Skeletal muscle tissue (tissue), 5 donors: ENCODE measurements around the gene TBR1. TPM values are rescaled to one million over a fixed set of nuclear protein-coding genes. Genes with fewer than 3 reads are reported as not detected.

ENCODE experiments used
- H3K27ac ChIP-seq: one replicate; pipeline ENCODE4 v1.7.0; 2013; ENCODE audit warnings: mild to moderate bottlenecking, low read depth, low read length, inconsistent platforms
- H3K27me3 ChIP-seq, 3 donors: one replicate each; pipeline ENCODE4 v1.7.0; 2013; ENCODE audit warnings: low read length in 3 of 3; ENCODE audit not compliant: control insufficient read depth in 3 of 3, insufficient read depth in 3 of 3
- H3K36me3 ChIP-seq, 3 donors: one replicate each; pipeline ENCODE4 v1.7.0; 2013; ENCODE audit warnings: low read length in 3 of 3; ENCODE audit not compliant: control insufficient read depth in 3 of 3, insufficient read depth in 3 of 3
- H3K4me1 ChIP-seq, 3 donors: one replicate each; pipeline ENCODE4 v1.7.0; 2013; ENCODE audit warnings: low read length in 3 of 3, mild to moderate bottlenecking in 3 of 3; ENCODE audit not compliant: control insufficient read depth in 3 of 3, insufficient read depth in 3 of 3
- H3K4me3 ChIP-seq, 3 donors: one replicate each; pipeline ENCODE4 v1.7.0; 2013; ENCODE audit warnings: low read length in 3 of 3
- H3K9ac ChIP-seq, 3 donors: one replicate each; pipeline ENCODE4 v1.7.0; 2013; ENCODE audit warnings: low read length in 3 of 3, mild to moderate bottlenecking in 3 of 3, moderate library complexity in 2 of 3, low read depth in 1 of 3
- H3K9me3 ChIP-seq, 3 donors: one replicate each; pipeline ENCODE4 v1.7.0; 2013; ENCODE audit warnings: low read length in 3 of 3; ENCODE audit not compliant: control insufficient read depth in 3 of 3
- small RNA-seq: library from RNA; depleted of rRNA; stranded (forward); fragments of <200 nt; gene quantifications from one replicate; pipeline ENCODE3, GENCODE V24; 2014
- total RNA-seq: library from RNA; depleted of rRNA; stranded (reverse); fragments of >200 nt; gene quantifications from one replicate; pipeline ENCODE4 v1.2.3, GENCODE V29; 2014
- donor health status: Osteomylitis.

TBR1 gene
- total RNA-seq, 1 donor from 2014 or later, result not detected

DNA sequence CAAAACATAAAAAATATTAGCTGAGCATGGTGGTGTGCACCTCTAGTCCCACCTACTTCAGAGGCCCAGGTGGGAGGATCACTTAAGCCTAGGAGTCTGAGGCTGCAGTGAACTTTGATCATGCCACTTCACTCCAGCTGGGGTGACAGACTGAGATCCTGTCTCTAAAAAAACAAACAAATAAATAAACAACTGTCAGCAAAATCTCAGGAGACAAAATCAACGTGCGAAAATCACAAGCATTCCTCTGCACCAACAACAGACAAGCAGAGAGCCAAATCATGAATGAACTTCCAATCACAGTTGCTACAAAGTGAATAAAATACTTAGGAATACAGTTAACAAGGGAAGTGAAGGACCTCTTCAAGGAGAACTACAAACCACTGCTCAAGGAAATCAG is 58.8 kb downstream of the TBR1 start:
- Histone ChIP-seq H3K4me3 (no peak overlapping the region), H3K27me3 (peaks cover 0 to 3% (median 0%) of the 10 kb centered on the region in 3 donors), H3K36me3 (no peaks in the 10 kb centered on the region), H3K9ac (no peak overlapping the region), H3K4me1 (no peaks in the 10 kb centered on the region), H3K27ac (no peak overlapping the region), H3K9me3 (peaks cover 0 to 3% (median 0%) of the 10 kb centered on the region in 3 donors)

Small RNA genes within 50 kb of the gene (small RNA-seq; reads per million reads assigned to genes)
- not detected for gene RNA5SP108

Other genes starting within 250 kb of the TBR1 start
- gene PSMD14, start 107.9 kb upstream of the TBR1 start, total RNA-seq, result 36.0 TPM
- gene SLC4A10, start 208.1 kb downstream of the TBR1 start, total RNA-seq, result not detected